ENCODE measurements around the gene DPP3. TPM values are rescaled to one million over a fixed set of nuclear protein-coding genes. Genes with fewer than 3 reads are reported as not detected.
"Not testable (repeated sequence)": the region's sequence is repeated elsewhere in the genome, so short reads cannot be mapped to it uniquely, and the experiment has no call there.

DPP3 gene
- total RNA-seq, 1 donor from 2014 or later = 32.7 TPM

DNA sequence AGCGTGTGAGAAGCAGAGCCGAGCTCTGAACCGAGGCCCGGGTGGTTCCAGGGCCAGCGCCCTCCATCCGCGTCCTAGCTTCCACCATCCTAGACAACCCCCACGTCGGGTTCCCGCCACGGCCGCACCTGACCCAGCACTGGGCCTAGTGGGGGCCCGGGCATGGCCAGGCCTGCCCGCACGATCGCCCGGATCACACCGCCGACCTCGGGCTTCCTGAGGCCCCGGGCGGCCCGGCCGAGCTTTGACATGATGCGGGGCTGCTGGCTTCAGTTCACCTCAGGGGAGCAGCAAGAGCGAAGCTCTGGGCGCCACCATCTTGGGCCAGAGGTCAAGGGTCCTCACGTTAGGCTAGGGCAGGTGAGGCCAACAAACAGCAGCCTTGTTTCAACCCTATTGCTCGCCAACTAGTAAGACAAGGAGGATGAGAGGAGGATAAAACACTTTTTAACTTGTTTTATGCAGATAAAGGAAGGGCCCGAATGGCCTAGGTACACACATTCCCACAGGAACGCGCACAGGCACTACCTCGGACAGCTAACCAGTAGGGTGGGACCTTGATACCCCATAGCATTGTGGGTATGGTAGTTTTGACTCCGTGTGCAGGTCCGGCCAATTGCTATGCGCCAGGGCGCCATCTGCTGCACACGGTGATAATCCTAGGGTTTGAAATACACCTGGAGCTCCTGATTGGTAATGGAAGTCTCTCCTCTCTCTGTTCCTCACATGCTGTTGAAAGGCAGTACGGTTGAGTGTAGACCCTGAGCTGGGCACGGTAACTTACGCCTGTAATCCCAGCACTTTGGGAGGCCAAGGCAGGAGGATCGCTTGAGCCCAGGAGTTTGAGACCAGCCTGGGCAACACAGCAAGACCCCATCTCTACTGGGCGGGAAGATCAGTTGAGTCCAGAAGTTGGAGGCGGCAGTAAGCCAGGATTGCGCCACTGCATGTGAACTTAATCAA is 41.4 kb upstream of the DPP3 start, which contains the start of gene MRPL11:
TSS of gene MRPL11 (minus strand) at position 345 of the 963 bp plus-strand sequence. CDS start at position 251, 94 bp downstream.
- intact Hi-C loops (cut with DNase I) = no loop called here
- DNase-seq (peak; percentile 92), ATAC-seq (peak; percentile 99)
- Histone ChIP-seq H3K4me3 (peak within 1 kb of the TSS; percentile 95), H3K27ac (peak within 1 kb of the TSS; percentile 89), H3K4me1 (peaks cover 6% of the 10 kb centered on the region), H3K9me3 (peaks cover 9% of the 10 kb centered on the region), H3K27me3 (ENCODE audit: low read depth) (no peaks in the 10 kb centered on the region), H3K36me3 (peaks cover 32% of the 10 kb centered on the region)
- TF ChIP-seq, protein P1, sequence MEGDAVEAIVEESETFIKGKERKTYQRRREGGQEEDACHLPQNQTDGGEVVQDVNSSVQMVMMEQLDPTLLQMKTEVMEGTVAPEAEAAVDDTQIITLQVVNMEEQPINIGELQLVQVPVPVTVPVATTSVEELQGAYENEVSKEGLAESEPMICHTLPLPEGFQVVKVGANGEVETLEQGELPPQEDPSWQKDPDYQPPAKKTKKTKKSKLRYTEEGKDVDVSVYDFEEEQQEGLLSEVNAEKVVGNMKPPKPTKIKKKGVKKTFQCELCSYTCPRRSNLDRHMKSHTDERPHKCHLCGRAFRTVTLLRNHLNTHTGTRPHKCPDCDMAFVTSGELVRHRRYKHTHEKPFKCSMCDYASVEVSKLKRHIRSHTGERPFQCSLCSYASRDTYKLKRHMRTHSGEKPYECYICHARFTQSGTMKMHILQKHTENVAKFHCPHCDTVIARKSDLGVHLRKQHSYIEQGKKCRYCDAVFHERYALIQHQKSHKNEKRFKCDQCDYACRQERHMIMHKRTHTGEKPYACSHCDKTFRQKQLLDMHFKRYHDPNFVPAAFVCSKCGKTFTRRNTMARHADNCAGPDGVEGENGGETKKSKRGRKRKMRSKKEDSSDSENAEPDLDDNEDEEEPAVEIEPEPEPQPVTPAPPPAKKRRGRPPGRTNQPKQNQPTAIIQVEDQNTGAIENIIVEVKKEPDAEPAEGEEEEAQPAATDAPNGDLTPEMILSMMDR (IDR thresholded peaks at IDR 0.05) = peak; percentile 71

- ATAC-seq; intact Hi-C loops (cut with DNase I); H3K27me3 ChIP-seq (ENCODE audit: low read depth); H3K27ac ChIP-seq; DNase-seq; H3K4me3 ChIP-seq: not testable (repeated sequence)
- Histone ChIP-seq H3K36me3 (peaks cover 20% of the 10 kb centered on the region), H3K9me3 (peaks cover 11% of the 10 kb centered on the region), H3K4me1 (peaks cover 15% of the 10 kb centered on the region)
Observed at GRCh38 chr11:66440101-66440939, 39.9 kb upstream of the DPP3 start.

DNA sequence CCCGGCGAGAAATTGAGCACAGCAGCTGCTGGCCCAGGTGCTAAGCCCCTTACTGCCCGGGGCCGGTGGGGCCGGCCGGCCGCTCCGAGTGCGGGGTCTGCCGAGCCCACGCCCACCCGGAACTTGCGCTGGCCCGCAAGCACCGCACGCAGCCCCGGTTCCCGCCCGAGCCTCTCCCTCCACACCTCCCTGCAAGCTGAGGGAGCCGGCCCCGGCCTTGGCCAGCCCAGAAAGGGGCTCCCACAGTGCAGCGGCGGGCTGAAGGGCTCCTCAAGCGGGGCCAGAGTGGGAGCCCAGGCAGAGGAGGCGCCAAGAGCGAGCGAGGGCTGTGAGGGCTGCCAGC is 39.3 kb upstream of the DPP3 start:
- H3K27ac ChIP-seq; intact Hi-C loops (cut with DNase I); DNase-seq; ATAC-seq; H3K4me3 ChIP-seq; H3K27me3 ChIP-seq (ENCODE audit: low read depth): not testable (repeated sequence)
- H3K4me1 ChIP-seq = peaks cover 15% of the 10 kb centered on the region
- peaks cover 11% of the 10 kb centered on the region for H3K9me3 ChIP-seq
- peaks cover 14% of the 10 kb centered on the region for H3K36me3 ChIP-seq

GRCh38 chr11:66443602-66444001 is 36.6 kb upstream of the DPP3 start:
- Histone ChIP-seq H3K27me3 (ENCODE audit: low read depth) (no peaks in the 10 kb centered on the region), H3K36me3 (no peaks in the 10 kb centered on the region), H3K4me3 (no peak overlapping the region), H3K9me3 (peaks cover 11% of the 10 kb centered on the region), H3K27ac (no peak overlapping the region), H3K4me1 (peaks cover 9% of the 10 kb centered on the region)
- TF ChIP-seq, protein P1 (IDR thresholded peaks at IDR 0.05) = no peak
- intact Hi-C loops (cut with DNase I) = no loop called here
- DNase-seq (no peak), ATAC-seq (peak; percentile 16 to 52)

- no peak for DNase-seq
- intact Hi-C loops (cut with DNase I) = no loop called here
- ATAC-seq = no peak
- H3K4me3 ChIP-seq = no peak overlapping the region
- TF ChIP-seq, protein P1 (IDR thresholded peaks at IDR 0.05) = no peak
- peaks cover 9% of the 10 kb centered on the region for H3K4me1 ChIP-seq
- H3K27me3 ChIP-seq (ENCODE audit: low read depth) = no peaks in the 10 kb centered on the region
- H3K9me3 ChIP-seq = peaks cover 11% of the 10 kb centered on the region
- H3K27ac ChIP-seq = no peak overlapping the region
- H3K36me3 ChIP-seq = no peaks in the 10 kb centered on the region
Observed at GRCh38 chr11:66447012-66447411, 33.2 kb upstream of the DPP3 start.

- TF ChIP-seq, protein P1 (IDR thresholded peaks at IDR 0.05) = no peak
- no peak for DNase-seq
- intact Hi-C loops (cut with DNase I) = no loop called here
Observed at GRCh38 chr11:66448523-66448922, 31.7 kb upstream of the DPP3 start.

More at GRCh38 chr11:66448523-66448922, 31.7 kb upstream of the DPP3 start:
- Histone ChIP-seq H3K4me3 (no peak overlapping the region), H3K4me1 (peaks cover 9% of the 10 kb centered on the region), H3K9me3 (peaks cover 4% of the 10 kb centered on the region), H3K36me3 (no peaks in the 10 kb centered on the region), H3K27ac (no peak overlapping the region), H3K27me3 (ENCODE audit: low read depth) (no peaks in the 10 kb centered on the region)
- ATAC-seq = no peak
